HG03558 (cell line): ENCODE measurements around the gene EFNB3.

Source experiments
- ATAC-seq: cut with Tn5 transposase; IDR thresholded peaks from one replicate; pipeline ENCODE4 v1.9.1; 2021; ENCODE audit warnings: moderate number of reproducible peaks; ENCODE audit not compliant: unreplicated experiment; ENCODE audit errors: extremely low read depth

EFNB3 gene, protein sequence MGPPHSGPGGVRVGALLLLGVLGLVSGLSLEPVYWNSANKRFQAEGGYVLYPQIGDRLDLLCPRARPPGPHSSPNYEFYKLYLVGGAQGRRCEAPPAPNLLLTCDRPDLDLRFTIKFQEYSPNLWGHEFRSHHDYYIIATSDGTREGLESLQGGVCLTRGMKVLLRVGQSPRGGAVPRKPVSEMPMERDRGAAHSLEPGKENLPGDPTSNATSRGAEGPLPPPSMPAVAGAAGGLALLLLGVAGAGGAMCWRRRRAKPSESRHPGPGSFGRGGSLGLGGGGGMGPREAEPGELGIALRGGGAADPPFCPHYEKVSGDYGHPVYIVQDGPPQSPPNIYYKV

DNA sequence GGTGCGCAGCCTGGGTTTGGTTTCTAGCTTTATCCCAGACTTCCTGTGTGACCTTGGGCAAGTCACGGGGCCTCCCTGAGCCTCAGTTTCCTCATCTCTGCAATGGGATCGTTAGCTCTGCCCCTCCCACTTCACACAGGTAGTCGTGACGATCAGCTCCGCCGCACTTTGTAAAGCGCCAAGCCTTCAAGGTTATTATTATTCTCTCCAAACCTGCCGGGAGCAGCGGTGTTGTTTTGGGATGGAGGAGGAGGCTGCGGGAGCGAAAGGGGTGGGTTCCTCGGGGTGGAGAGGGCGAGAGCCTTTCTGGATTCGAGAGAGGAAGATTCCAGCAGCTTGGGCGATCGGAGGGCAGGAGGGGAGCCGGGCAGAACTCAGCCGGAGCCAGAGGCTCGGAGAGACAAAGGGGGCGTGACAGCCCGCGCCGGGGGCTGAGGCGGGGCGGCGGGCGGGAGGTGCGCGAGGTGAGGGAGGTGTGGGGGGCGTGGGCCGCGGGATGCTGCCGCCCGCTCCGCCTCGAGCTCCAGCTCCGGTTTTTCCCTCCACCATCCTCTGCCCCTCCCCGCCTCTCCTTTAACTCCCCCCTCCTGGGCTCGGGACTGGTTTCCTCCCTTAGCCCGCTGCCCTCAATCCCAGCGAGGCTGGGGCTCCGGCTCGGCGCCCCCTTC, at the start of gene EFNB3:
Gene EFNB3 (plus strand): TSS at position 602 of the 668 bp plus-strand sequence. CDS start 397 bp downstream, outside the sequence.
- no peak for ATAC-seq

DNA sequence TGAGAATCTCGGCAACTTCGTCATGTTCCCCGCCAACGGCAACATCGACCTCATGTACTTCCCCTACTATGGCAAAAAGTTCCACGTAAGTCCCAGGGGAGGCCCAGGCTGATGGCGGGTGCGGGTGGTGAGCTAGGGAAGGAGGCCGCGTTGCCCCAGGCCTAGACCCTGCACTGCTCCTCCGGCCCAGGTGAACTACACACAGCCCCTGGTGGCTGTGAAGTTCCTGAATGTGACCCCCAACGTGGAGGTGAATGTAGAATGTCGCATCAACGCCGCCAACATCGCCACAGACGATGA, 49.5 kb upstream of the EFNB3 start:
- ATAC-seq, result no peak

DNA sequence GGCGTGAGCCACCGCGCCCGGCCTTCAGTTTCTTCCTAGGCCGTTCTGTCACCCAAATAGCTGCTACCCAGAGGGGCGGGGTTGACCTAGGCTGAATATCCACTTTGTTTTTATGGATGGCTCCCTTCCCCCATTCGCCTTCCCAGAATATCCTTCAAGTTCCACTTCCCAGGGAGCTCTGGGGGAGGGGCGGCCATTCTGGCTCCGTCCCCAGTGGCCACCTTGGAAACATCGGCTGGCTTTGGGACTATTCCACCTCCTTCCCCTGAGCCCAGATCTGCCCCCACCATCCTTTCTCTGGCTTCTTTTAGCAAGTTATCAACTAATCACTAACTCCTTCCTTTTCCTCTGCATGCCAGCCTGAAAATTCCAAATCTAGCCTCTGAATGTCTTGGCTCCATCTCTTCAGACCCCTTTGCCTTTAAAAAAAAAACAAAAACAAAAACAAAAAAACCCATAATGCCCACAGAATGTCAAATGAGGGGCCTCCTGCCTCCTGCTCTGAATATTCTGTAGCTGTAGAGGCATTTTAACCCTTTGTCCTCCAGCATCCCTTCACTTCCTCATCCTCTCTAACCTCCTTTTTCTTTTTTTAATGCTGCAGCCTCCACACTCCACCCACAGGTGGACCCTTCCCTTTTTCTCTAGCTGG, 47.9 kb upstream of the EFNB3 start:
- ATAC-seq, result no peak

DNA sequence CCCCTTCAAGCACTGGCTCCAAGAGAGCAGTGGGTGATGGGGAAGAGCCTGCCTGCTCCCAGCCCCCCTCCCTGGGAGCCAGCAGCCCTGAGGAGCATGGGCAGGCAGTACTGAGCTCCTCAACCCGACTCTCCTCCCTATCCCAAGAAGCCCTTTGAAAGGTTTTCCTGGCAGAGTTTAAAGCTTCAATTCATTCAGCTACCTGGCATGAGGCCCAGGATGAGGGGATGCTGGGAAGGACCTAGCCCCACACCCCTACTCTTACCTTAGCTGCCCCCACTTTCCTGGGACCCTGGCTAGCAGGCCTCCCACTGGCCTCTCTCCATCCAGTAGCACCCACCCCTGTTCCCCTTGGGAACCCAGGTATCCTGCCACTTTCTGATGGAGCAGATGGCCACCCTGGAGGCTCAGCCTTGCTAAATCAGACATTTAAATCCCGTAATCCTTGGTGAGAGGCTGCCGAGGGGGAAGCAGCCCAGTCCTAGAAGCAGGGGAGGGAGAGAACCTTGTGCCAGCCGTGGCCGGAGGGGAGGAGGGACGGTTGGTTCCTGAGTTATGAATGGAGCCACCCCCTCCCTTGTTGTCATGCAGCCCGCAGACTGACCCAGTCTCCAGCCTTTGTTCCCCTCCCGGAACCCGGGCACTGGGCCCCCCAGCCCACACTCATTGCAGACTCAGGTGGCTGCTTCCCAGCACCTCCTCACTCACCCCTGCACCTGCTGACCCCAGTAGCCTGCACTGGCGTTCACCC, 37.2 kb upstream of the EFNB3 start:
- ATAC-seq, result no peak

DNA sequence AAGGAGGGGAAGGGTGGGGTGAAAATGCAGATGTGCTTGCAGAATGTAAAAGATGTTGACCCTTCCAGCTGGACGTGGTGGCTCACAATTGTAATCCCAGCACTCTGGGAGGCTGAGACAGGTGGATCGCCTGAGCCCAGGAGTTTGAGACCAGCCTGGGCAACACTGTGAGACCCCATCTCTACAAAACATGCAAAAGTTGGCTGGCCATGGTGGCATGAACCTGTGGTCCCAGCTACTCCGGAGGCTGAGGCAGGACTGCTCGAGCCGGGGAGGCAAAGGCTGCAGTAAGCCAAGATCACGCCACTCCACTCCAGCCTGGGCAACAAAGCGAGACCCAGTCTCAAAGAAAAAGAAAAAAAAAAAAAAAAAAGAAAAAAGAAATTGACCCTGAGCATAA, 36.5 kb upstream of the EFNB3 start:
- no peak for ATAC-seq

DNA sequence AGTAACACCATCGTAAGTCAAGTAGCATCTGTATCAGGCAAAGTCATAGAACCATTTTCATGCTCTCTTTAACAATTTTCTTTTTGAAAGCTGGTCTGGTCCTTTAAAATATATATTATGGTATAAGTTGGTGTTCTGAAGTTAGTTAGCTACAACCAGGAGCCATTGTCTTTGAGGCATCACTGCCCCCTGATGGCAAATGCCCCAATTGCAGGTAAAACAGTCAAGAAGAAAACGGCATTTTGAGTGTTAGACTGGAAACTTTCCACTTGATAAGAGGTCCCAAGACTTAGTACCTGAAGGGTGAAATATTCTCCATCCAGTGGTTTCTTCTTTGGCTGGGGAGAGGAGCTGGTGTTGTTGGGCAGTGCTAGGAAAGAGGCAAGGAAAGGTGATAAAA, 31.8 kb upstream of the EFNB3 start:
- ATAC-seq, result no peak

DNA sequence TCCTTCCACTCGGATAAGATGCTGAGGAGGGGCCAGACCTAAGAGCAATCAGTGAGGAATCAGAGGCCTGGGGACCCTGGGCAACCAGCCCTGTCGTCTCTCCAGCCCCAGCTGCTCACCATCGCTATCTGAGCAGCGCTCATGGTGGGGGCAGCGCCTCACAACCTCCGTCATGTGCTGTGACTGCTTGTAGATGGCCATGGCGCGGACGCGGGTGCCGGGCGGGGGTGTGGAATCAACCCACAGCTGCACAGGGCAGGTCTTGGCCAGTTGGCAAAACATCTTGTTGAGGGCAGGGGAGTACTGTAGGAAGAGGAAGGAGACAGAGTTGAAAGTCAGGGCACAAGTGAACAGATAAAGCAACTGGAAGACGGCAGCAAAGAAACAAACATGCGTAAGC, 30.1 kb upstream of the EFNB3 start:
- no peak for ATAC-seq

DNA sequence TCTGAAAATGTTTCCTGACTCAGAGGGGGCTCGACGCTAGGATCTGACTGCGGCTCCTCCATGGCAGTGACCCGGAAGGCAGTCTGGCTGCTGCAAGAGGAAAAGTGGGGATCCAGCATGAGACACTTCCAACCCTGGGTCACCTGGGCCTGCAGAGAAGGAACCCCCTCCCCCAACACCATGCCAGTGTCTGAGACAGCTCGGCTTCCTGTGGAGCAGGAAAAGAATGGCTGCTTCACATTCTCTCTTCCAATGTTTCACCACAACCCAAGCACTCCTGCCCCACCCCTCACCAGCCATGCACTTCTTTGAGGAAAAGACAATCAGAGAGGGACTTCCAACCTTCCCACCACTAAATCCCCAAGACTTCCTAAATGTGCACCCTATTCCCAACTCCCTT, 28.5 kb upstream of the EFNB3 start:
- no peak for ATAC-seq

DNA sequence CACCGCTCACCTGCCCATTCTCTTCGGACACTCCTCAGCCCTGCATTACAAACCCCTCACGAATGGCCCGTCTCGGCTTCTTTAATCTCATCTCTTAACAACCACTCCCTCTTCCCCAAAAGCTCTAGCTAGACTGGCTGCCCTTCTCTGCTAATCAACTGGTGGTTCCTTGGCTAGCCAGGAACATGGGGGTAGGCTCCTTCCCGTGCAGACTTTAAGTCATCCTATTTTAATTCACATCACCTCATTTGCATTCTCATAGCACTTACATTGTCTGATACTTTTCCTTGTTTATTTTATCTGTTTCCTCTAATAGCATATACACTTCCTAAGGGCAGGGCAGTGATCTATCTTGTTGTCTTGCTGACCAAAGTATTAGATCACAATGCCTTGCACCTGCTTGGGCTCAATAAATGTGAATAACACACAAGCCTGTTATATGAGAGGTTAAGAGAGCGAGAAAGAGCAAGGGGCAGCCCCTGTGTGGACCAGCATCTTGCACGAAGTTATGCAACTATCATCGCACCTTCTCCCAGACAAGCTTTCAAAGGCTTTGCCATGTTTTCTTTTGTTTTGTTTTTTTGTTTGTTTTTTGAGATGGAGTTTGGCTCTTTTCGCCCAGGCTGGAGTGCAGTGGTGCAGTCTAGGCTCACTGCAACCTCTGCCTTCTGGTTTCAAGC, 27.5 kb upstream of the EFNB3 start:
- ATAC-seq, result no peak

DNA sequence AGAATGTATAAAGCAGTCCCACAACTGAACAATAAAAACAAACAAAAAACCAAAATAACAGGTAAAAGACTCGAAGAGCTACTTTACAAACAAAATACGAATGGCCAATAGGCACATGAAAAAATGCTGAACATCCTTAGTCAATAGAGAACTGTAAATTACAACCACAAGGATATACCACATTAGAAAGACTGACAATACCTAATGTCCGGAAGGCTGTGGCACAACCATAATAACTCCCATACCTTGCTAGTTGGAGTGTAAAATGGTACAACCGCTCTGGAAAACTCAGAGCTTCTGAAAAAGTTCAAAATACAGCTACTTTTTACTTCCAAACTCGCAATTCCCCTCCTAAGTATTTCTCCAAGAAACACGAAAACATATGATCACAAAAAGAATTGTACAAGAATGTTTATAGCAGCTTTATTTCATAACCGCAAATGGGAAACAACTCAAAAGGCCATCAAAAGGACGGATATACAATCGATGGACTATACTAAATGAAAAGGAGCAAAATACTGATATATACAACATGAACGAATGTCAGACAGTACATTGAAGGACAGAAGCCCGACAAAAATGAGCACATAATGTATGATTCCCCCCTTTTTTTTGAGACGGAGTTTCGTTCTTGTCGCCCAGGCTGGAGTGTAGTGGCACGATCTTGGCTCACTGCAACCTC, 20.0 kb upstream of the EFNB3 start:
- no peak for ATAC-seq

DNA sequence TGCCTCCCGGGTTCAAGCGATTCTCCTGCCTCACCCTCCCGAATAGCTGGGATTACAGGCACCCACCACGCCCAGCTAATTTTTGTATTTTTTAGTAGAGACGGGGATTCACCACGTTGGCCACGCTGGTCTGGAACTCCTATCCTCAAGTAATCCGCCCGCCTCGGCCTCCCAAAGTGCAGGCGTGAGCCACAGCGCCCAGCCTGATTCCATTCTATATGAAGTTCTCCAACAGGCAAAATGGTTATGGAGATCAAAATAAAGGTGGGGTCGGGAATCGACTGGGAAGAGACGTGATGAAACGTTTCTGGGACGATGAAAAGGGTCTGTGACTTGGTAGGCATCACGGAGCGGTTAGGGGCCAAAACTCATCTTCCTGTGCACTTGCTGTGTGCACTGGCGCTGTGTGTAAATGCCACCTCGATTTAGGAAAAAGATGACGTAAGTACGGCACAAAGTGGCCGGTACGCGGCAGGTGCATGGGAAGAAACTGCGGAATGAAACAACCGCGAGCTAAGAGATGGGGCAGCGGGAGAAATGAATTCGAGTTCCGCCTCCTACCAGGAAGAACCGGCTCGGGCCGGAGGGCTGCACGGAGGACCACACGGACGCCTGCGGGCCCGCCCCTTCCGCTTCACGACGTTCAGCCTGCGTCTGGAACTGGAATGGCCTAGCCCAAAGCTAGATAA, 19.3 kb upstream of the EFNB3 start:
- ATAC-seq, result no peak

DNA sequence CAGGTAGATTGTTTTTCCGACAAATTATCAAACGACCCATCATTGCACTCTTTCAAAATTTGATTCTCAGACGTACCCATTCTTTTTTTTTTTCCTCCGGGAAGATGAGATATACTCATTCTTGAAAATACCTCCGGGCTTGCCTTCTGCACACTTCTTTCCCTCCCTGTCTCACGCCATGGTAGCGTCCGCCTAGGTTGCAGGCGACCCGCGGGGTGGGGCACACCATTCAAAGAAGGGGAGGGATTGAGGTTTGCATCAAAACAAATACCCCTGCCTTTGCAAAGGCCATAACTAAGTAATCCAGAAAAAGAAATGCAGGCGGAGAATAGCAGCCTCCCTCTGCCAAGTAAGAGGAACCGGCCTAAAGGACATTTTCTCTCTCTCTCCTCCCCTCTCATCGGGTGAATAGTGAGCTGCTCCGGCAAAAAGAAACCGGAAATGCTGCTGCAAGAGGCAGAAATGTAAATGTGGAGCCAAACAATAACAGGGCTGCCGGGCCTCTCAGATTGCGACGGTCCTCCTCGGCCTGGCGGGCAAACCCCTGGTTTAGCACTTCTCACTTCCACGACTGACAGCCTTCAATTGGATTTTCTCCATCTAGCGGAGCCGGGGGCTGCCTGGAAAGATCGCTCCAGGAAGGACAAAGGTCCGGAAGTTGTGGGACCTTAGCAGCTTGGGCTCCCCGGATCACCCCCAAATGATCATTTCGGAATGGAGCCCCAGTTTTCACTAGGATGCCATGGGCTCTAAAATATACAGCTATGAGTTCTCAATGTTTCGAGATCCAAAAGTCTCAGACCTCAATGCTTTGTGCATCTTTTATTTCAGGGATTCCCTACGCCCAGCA, 18.6 kb upstream of the EFNB3 start:
- ATAC-seq, result no peak

DNA sequence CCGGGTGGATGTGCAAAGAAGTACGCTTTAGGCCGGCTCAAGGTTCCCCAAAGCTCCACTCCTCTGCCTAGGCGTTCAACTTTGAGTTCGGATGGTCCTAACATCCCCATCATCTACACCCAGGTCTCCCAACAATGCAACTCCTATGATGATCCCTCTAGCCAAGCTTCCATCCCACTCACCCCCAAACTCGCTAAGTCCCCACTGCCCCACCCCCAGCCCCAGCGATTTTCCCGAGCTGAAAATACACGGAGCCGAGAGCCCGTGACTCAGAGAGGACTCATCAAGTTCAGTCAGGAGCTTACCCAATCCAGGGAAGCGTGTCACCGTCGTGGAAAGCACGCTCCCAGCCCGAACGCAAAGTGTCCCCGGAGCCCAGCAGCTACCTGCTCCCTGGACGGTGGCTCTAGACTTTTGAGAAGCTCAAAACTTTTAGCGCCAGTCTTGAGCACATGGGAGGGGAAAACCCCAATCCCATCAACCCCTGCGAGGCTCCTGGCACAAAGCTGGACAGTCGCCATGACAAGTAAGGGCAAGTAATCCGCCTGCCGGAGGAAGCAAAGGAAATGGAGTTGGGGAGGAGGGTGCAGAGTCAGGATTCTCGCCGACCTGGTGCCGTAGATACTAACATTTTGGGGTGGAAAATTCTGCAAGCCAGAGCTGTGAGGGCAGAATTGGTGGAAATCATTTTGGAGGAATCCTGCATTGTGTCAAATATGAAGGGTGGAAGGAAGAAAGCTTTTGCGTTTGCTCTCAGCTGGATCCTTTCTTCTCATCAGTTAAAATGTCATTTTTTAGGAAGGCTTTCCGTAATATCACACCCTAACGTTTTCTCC, 17.7 kb upstream of the EFNB3 start, which contains the start of gene TP53:
Gene TP53 (minus strand): TSS at position 419 of the 836 bp plus-strand sequence. CDS start 10,896 bp downstream, outside the sequence.
- no peak for ATAC-seq

DNA sequence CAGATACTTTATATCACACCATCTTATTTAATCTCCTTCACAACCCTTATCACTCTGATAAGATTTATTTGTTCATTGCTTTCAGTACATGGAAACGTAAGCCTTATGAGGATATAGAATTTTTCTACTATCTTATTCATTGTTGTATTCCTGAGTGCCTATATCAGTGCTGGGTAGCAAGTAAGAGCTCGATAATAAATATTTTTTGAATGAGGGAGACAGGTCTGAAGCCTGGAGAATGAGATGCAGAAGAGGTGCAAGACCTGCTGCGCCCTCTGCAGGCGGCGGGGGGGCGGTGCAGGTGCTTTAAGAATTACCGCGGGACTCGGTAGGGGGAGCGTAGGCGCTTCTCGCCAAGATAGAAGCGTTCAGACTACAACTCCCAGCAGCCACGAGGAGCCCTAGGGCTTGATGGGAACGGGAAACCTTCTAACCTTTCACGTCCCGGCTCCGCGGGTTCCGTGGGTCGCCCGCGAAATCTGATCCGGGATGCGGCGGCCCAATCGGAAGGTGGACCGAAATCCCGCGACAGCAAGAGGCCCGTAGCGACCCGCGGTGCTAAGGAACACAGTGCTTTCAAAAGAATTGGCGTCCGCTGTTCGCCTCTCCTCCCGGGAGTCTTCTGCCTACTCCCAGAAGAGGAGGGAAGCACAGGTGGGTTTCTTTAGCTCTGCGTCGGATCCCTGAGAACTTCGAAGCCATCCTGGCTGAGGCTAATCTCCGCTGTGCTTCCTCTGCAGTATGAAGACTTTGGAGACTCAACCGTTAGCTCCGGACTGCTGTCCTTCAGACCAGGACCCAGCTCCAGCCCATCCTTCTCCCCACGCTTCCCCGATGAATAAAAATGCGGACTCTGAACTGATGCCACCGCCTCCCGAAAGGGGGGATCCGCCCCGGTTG, 16.8 kb upstream of the EFNB3 start, which contains the start of gene WRAP53:
Gene WRAP53 (plus strand): TSS at position 570 of the 900 bp plus-strand sequence. CDS start 172 bp downstream, at position 742.
- ATAC-seq, result peak; percentile 51

DNA sequence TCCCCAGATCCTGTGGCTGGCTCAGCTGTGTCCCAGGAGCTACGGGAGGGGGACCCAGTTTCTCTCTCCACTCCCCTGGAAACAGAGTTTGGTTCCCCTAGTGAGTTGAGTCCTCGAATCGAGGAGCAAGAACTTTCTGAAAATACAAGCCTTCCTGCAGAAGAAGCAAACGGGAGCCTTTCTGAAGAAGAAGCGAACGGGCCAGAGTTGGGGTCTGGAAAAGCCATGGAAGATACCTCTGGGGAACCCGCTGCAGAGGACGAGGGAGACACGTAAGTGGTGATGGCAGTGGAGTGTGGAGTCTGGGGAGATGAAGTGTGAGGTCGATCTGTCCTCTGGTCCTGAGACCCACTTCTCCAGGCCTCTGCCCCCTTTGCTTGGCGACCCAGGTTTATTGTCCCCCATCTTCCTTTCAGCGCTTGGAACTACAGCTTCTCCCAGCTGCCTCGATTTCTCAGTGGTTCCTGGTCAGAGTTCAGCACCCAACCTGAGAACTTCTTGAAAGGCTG, 16.1 kb upstream of the EFNB3 start:
- ATAC-seq, result no peak

DNA sequence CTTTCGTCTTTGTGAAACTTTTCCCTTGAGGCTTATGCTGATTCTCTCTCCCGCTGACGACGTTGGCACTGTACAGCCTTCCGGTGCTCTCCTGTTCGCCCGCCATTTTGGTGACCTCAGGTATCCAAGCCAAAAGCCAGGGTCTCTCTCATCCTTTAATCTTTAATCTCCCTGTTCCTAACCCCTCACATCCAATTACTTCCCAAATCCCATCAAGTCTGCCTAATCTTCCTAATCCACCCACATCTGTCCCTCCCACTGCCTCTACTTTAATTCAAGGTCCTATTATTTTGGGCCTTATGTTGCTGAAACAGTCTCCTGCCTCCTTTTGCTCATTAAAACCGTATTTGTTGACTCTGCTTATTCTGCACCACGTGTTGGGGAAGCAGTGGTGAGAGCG, 9.4 kb upstream of the EFNB3 start:
- no peak for ATAC-seq
